HTR-8/SVneo (cell line): ENCODE results near the gene LRCH1.

Experiments used
- DNase-seq: peaks from one replicate; pipeline ENCODE4 v3.0.0; 2011; ENCODE audit warnings: low spot score, mixed read lengths; ENCODE audit not compliant: insufficient read length
- FAIRE-seq: peaks from 2 replicates; lab custom pipeline; 2011; peaks lifted over from hg19 to GRCh38; lab: Jason Lieb, UNC

Gene LRCH1

DNA sequence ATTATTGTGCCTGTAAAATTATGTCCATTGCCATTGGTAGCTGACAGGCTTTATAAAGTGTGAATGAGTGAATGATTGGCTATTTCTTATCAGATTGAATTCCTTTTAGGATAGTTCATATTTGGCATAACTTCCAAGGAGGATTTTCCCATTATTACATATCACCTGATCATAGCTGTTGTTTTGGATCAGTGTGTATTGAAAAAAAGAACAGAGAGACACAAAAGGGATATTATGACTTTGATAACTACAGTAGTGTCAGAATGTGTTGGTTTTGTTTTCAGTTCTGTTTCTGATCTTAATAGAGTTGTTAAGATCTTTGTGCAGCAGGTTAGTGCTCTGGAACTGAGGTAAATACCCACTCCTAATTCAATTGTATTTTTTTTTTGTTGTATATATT is 103.8 kb downstream of the LRCH1 start:
- FAIRE-seq (no peak), DNase-seq (no peak)

DNA sequence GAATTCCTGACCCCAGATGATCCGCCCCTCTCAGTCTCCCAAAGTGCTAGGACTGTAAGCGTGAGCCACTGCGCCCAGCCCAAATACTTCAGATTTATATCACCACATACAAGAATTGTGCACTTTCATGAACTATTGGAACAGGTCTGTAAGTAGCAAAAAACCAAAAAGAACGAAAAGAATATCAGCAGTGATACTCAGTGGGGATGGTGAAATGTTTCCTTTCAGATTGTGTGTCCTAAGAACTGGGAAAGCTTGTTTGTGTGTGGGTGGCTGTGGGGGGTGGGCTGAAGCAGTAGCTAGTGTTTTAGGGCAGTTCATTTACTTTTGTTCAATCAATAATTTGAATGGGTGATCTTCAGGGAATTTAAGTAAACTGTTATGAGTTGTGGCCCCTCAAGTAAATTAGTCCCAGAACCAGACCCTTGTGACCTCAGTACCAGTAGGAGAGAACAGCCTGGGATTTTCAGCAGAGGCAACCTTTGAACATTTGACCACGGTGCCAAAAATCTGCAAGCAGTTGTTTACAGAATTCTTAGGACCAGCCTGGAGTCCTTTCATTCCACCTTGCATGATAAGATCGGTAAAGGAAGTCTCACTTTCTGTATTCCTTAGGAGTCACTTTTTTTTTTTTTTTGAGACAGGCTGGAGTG is 106.6 kb downstream of the LRCH1 start:
- FAIRE-seq (no peak), DNase-seq (no peak)

DNA sequence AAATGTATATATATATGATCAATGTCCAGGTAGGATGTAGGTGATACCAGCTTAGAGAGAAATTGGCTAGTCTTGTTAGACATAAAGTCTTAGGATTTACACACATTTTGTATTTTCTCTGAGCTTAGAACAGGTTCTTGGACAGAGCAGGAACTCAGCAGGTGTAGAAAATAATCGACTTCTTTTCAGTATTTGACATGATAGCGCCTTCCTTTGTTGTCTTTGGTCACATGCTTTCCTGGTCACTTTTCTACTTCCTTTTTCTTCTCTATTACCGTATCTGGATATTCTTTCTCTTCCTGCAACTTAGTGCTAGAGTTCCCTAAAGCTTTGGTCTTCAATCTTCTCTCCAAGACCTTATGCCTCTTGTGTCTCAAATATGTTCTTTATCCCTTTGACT is 107.4 kb downstream of the LRCH1 start:
- no peak for DNase-seq
- FAIRE-seq = no peak

DNA sequence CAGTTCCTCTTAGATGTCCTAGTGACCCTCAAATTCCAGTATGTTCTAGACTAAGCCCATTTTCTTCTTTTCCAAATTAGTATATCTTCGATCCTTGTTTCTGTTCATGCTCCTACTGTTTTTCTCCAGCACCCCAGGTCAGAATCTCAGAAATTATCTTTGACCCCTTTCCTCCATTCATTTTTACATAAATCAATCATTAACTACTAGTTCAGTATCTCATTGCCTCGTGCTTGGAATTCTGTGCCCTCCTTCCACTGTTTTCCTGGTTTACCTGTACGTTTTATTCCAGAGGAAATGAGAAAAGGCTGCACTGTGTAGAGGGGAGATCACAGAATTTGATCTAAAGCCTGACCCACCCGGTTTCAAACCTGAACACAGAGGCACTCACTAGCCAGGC is 107.9 kb downstream of the LRCH1 start:
- no peak for FAIRE-seq

DNA sequence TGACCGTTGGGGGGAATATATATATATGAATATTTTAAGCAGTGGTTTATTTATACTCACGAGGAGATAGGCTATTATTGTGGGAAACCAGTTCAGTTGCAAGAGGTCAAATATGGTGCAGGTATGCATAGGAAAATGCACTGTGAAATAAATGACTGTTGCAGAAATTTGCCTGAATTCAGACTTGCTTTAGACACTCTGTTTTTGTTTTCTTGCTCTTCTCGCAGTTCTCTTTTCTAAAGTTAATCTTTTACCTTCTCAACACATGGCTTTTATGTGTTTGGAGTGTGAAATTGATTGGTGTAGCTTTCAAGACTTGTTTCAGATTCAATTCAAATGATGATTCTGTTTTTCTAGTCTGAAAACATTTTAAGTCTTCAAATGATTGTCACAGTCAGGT is 109.7 kb downstream of the LRCH1 start:
- no peak for DNase-seq
- no peak for FAIRE-seq

More for the DNA sequence above, 107.9 kb downstream of the LRCH1 start:
- DNase-seq = no peak

DNA sequence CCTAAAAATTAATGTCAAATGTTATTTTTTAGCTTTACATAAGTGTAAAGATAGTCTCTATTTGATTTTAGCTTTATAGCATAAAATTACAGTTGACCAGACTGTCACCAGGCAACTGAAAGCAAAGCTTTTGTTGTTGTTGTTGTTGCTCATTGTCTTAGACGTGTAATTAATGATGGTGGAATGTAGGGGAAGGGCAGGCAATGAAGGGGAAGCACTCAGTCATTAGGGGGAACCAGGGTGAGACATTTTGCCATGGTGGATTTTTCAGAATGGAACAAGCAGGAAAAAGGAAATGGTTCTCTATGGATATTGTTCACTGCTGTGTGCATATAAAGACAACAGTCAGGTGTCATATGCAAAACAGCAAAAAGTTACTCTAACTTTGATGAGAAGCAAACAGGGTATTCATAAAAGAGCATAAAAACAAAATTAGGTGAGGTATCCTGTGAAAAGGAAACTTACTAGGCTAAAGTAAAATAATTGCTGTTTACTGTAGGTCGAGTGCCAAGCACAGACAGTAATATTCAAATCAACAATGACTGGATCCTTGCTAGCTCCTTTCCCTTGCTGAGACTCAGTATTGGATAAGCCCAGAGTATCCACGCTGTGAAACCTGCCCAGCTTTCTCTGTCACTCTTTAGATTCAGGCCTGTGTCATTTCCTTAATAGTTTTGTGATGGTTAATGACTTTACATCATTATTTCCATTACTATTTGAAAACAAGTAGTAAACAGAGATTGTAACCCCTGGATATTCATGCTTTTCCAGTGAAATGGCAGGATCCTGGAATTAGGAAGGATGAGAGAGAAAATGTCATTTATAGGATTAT is 110.5 kb downstream of the LRCH1 start:
- no peak for FAIRE-seq
- no peak for DNase-seq

DNA sequence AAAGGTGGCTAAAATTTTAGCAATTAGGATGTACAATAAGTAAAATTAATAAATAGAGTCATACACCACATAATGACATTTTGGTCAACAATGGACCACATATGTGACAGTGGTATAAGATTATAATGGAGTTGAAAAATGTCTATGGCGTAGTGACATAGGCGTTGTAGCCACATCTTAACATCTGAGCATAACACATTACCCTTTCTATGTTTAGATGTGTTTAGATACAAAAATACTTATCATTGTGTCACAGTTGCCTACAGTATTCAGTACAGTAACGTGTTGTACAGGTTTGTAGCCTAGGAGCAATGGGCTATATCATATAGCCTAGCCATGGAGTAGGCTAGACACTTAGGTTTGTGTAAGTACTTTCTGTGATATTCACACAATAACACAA is 111.2 kb downstream of the LRCH1 start:
- no peak for FAIRE-seq
- no peak for DNase-seq

DNA sequence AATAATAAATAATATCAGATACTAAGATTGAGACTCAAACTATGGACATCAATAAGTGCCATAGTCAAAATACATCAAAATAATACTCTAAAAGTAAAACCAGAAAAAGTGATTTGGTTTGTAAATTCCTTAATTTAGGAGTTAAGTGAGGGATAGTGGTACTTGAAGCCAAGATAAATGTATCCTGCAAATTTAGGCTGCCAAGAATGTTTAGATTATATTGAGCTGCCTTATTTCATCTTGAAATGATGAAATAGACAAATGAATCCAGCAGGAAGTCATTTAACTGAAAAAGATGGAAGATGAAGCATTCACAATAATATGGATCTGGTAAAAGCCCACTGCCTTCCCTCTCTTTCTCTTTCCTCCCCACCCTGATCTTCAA is 112.3 kb downstream of the LRCH1 start:
- DNase-seq (no peak), FAIRE-seq (no peak)

DNA sequence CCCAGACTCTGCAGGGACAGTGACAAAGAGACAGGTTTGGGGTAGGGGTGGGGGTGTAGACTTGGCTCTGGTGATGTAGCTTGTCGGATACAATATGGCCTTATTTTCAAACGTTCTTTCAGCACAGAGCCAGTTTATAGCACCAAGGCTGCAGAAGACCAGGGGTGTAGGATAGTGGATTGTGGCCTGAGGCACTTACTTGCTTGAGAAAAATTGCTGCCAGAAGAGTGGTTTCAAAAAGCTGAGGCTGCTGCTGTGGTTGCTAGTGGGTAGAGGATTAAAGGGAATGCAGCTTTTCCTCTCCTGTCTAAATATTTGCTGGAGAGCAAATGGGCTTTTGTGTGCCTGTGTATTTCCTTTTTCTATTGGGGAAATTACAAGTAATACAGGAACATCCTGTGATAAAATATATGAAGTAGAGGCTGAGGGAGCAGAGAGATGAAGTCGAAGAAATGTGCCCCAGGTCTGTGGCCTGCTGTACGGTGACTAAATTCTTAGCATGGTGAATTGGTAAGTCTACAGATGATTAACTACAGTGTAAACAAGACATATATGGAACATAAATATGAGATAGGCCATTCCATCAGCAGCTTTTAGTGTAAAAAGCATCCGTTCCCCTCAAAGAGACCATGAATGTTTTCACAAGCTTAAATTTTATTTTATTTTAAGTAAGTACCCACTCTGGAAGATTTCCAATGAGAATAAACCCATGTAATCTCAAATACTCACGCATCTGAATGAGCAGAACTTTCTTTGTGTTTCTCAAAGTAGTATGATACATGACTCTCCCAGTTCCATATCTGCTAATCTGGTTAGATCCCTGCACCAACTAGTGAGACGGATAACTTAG is 112.9 kb downstream of the LRCH1 start:
- DNase-seq (no peak), FAIRE-seq (no peak)

DNA sequence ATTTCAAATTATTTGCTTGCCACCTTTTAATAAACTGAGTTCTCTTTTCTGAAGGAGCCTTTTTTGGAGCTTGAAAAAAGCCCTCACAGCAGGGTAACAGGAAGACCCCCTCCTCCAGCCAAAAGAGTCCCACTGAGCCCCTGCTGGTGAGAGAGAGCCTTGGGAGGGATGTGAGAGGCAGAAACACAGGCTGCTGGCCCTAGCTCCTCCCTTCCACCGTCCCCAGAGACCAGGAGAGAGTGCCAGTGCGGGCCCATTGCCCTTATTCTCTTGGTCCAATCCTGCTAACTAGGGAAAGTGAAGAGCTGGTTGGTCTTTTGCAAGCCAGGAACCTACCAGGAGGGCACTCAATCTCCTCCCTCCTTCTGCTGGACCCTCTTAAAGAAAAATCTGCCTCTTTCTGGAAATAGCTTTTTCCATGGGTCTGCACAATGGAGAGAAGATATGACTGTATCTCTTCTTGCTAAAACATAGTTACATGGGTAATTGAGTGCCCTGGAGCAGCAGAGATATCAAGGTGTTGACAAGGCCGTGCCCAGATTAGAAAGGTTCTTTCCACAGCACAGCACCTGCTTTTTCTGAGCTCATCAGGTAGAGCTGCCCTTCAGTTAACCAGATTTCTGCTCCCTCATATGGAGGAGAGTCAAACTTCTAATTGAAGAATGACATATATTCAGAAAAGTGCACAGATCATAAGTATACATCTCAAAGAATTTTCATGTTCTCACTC is 113.9 kb downstream of the LRCH1 start:
- FAIRE-seq (no peak), DNase-seq (no peak)

DNA sequence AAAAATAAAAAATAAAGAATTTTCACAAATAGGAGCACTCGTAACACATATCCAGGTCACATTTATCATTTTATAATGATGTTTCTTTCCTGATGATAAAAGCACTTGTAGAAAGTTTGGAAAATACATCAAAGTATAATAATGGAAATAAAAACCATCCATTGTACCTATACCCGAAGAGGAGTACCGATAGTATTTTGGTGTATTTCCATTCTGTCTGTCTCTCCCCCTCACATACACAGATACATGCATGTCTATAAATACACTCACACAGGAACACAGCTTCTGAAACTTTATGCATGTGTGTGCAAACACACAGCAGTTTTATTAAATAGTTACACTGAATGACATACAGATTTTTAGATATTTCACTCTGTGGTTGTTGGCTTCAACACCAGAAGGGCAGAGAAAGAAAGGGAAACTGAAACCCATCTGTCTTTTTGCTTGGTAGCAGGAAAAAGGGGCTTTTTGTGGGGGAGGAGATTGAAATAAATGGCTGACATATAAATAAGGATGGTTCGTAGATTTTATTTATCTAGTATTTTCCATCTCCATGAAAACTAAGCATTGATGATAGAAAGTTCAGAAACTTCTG is 114.8 kb downstream of the LRCH1 start:
- DNase-seq = no peak
- FAIRE-seq = no peak

DNA sequence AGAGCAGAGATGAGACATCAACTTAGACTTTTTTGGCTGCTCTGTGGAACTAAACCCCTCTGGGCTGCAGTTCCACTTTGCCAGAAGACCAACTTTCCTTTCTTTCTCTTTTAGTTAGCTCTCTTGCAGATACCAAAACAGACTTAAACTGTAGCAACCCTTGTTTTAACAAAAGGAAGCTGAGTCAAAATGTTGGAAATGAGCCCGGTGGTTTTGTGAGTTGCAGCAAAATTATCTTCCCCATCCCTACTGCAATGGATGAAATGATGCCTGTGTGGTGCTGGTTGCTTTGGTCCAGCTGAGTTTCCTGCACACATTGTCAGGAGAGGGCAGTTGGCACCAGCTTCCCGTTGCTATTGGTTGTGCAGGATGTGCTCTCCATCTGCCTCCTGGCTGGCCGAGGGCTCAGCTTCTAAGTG is 115.3 kb downstream of the LRCH1 start:
- DNase-seq (no peak), FAIRE-seq (no peak)

DNA sequence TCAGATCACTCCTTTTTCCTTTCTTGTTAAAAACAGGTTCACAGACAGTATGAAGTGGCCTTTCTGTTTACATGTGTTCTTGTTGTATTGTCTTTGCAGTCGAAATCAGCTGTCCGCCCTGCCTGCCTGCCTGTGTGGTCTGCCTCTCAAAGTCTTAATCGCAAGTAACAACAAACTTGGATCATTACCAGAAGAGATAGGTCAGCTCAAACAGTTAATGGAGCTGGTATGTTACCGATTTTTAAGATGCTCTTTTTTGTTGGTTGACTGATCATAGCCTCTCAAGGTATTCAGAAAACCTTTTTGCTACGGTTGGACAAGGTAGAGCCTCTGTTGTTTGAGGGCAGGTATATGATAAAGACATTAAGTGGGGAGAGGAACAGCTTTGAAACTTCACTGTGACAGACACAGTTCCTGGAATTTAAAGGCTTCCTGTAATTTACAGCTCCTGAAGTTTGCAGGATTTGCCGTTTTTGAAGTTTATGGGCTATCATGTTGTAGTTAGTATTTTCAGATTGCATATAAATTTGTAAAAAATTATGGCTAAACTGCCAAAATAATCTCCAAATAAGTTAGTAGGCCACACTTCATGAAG is 116.1 kb downstream of the LRCH1 start:
- DNase-seq (no peak), FAIRE-seq (no peak)

DNA sequence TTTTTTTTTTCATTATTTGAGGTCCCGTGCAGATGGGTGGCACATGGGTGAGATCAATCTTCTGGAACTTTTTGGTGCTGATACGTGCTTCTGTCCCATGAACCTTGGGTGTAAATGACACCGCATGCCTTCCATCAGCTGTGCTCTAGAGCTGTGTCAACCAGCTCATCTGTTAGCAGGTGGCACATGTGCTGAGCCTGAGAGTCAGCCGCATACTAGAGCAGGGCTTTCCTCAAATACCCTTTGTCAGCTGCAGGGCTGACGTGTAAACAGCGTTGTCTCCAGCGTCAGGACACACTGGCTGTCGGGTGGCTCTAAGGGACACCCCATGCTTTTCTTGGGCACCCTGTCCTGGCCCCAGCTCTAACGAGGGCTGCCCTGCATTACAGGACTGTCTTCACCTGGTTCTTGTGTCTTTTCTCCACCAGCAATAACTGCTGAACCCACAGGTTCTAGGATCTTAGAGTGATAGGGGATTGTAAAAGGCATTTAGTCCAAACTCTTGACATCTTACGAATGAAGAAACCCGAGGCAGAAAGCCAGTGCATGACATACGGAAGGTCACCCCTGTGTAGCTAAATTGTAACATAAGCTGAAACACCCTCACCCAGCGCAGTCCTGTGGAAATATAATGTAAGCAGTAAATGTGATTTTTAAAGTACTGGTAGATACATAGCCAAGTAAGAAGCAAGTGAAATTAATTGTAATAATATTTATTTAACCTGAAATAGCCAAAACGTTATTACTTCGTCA is 119.5 kb downstream of the LRCH1 start:
- FAIRE-seq (no peak), DNase-seq (no peak)

DNA sequence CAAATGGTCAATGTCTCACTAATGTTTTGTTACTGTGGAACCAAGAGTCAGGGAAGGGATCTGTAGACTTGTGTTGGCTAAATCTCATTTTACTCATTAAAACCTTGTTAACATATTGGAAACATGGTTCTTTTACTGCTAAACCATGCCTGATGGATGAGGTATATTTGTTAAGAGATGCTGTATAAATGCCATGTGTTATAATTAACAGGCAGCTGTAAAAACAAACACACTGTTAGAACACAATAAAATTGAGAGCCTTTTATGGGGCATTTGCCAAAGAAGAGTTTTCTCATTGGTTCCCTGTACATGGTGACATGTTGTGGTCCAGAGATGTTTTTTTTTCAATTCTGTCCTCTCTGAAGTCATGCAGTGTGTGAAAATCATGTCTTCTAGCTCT is 122.0 kb downstream of the LRCH1 start:
- FAIRE-seq (no peak), DNase-seq (no peak)

DNA sequence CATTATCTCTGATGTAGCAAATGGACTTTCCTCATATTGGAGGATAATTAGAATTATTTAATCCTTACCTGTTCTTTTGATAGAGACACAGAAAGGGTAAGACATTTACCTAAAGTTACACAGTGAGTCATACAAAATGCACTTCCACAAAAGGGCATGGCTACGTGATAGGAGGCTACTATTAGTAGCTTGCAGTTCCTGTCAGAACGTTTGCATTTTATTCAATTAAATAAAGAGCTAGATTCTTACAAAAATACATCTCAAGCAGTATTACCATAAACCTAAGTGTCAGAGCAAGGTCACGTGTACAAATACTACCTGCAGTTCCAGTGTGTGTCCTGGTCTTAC is 123.4 kb downstream of the LRCH1 start:
- DNase-seq = no peak
- no peak for FAIRE-seq

DNA sequence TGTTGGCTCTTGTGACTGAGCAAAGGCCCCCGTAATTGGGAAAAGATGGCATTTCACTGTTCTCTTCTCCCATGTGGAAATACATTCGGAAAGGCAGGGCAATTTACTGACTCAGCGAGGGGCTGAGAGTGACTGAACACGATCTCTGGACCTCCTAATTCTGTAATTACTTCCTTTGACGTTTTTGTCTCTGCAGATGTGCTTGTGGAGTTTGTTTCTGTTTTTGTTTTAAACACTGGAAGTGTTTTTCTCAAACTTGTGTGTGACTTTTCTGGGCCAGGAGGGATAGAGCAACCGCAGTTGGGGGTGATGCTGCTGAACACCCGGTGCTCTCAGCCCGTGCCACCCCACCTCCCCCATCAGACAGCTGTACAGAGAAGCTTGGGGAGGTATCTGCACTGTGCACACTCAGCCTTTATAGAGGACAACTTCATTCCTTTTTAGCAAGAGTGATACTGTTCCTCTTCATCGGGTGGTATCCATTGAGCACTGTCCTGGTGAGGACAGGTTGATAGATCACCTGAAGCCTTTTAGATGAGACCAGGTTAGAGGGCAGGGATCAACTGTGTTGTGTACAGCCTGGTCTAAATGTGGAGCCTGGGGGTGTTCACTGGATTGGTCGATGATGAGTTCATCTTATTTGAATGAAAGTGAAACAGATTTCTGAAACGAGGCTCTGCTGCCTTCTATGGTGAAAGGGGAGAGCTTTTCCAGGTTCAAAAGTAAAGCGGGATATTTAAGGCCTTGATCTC is 126.6 kb downstream of the LRCH1 start:
- FAIRE-seq (no peak), DNase-seq (no peak)

DNA sequence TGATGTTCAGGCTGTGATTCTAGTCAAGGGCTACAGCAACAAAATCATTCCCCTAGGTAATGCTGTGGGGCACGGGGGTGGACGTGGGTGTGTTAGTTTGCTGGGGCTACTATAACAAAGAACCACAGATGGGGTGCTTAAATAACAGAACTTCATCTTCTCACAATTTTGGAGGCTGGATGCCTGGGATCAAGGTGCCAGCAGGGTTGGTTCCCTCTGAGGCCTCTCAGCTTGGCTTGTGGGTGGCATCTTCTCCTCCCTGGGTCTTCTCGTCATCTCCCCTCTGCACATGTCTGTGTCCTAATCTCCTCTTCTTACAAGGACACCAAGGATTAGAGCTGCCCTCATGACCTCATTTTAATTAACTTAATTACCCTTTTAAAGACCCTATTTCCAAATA is 129.0 kb downstream of the LRCH1 start:
- no peak for DNase-seq
- FAIRE-seq = no peak
